HuH-7 (cell line): ENCODE data around the gene SLC39A2.
"Not testable (repeated sequence)": the region's sequence is repeated elsewhere in the genome, so short reads cannot be mapped to it uniquely, and the experiment has no call there.

ENCODE experiments used
- DNase-seq: peaks from one replicate; pipeline ENCODE4 v3.0.0; 2011; ENCODE audit warnings: low spot score

SLC39A2 gene

DNA sequence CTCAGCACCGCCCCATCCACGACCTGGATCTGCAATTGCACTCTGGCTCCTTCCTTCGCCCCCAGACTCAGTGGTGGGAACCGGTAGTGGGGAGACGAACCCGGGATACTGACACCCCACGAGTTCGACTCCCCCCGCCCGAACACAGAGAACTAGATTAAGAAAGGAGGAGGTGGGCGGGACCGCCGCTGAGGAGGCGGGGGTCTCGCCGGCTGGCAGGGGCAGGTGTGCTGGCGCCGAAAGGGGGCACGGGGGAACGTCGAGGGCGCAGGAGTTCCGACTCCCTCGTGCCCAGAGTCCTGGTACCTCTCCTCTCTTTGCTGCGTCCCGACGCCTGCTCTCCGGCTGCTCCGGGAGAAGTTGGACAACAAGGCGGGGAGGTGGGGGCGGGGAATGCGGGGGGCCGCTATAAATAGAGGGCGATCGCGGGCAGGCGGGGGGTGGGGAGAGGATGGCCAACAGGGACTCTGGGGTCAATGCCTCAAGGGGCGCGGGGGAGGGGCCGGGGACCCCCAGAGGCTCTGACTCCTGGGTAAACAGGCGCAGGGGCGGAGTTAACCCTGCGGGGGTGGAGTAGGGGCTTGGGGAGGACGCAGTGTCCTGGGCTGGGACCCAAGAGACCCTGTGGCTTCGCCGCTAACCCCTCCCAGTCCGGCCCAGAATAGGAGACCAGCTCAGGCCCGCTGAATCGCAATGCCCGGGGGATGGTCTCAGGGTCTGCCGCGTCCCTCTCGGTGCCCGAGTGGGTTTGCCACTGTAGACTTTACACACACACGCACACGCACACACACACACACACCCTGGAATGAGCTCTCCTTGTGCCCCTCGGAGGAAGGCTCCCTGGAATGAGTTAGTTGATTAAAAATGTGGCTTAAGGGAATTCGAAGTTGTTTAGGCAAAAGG, 26.5 kb downstream of the SLC39A2 start:
- DNase-seq: no peak

DNA sequence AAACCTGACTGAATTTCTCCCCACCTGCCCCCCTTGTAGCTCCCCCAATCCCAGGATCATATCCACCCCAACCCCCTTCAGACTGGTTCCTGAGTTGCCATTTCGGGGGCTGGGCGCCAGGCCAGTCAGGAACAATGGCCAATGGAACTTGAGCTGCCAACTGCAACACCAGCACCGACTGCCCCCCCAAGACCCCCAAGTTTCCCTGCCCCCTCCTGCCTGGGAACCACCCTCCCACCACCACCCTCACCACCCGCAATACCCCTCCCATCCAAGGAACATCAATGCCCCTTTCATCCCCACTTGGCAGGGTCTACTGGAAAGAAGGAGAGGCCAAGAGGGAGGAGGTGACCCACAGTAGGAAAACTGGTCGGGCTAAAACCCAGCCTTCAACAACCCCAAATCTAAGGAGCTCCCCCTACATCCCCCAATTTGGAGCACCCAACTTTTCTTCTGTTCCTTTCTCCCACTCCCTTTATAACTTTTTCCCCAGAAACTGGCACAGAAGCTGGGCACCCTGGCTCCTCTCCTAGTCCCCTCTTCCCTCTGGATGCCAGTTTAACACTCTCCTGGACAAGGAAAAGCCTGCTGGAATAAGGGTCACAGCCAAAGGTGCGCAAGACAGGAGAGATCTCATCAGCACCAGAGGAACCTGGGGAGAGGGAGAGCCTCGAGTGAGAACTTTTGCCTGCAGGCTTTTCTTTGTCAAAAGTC, 27.3 kb downstream of the SLC39A2 start:
- DNase-seq: no peak

DNA sequence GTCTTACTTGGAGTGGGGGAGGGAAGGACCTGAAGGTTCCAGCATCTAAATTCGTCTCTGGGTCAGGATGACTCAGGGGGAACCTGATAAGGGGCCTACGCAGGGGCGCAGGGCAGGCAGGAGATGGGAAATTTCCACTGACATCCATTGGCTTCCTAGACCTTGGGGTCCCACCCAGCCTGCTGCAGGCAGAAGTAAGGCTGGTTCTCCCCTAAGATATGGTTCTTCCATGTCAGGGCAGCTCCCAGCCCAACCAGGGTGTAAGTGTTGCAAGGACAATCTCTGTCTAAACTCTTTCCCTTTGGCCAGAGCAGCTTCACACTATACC, 27.9 kb downstream of the SLC39A2 start:
- no peak for DNase-seq

DNA sequence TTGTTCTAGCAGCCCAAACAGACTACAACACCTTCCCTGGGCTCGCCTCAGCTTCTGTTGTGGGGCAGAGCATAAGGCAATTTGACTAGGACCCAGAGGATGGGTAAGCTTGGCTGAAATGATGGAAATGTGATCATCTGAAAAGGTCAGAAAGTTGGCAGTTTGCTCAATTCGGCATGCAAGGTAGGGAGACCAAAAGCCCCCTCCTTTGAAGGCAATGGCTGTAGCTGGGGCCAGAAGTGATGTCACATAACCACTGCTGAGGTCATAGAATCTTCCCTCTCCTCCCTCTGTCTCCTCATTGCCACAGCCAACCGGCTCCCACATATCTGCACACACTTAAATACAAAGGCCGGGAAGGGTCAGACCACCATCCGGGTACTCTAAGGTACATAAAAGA, 30.8 kb downstream of the SLC39A2 start, which contains the start of gene TPPP2:
TSS of gene TPPP2 (plus strand) at position 301 of the 400 bp plus-strand sequence. CDS start 365 bp downstream, outside the sequence.
- no peak for DNase-seq

DNA sequence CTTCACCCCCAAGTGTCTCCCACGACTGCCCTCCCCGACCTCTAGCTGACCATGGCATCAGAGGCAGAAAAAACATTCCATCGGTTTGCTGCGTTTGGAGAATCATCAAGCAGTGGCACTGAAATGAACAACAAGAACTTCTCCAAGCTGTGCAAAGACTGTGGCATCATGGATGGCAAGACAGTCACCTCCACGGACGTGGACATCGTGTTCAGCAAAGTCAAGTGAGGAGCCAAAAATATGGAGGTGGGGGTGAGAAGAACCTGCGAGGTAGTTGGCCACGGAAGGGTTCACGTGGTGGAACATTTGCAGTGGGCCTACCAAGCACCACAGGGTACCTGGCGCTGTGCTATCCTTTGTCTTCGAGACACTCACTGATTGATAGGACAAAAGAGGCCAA, 31.4 kb downstream of the SLC39A2 start:
- DNase-seq: no peak

DNA sequence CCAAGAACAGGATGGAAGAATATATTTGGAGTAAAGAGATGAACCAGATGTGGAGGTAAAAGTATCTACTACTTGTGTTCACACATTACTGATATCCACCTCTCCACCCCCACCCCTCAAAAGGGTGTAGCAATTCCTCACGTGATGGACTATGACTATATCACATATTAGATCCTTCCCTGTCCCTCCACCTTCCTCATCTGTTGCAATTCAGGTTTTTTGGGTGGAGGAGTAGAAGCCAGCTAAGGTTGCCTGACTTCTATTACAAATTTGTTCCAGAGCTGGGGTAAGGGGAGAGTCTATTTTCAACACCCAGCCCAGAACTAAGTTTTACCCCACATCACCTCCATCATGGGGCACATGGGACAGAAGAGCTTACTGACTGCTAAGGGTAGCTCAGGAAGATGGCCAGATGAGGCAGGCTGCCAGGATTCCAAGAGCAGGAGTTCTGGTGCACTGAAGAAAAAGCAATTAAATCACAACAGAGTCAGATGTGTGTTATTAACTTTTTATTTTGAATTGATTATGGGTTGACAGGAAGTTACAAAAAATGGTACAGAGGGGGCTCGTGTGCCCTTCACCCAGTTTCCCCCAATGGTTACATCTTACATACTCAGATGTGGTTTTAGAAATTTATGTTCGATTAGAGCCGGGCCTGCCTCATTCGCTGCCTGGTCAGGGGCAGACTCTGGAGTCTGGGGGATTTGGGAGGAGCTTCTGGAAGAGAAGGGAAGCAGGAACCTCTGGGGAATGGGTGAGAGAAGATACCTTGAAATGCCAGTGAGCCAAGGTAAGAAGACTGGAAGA, 33.4 kb downstream of the SLC39A2 start:
- DNase-seq: no peak

DNA sequence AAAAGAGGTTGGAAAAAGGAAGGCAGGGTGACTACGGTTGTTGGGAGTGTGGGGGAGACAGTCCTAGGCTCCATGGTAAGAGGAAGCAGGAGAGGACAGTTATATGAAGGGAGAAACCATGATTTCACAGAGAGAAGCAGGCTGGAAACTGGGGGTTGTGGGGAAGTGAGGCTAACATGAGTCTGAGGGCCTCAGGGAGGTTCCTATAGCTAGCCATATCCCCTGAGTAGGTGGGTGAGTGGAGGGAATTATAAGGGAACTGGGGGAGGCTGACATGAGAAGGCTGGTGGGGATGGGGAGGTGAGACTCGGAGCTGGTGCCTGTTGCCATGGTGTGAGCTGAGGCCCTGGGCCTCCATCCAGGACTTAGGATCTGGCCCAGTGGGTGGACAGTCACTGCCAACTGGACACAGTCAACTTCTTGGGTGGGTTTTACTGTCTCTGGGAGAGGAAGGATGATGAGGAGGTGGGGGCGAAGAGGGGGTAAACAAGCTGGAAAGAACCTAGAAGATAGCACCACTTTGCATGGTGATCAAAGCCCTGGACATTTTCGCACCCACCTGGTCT, 34.1 kb downstream of the SLC39A2 start:
- no peak for DNase-seq

DNA sequence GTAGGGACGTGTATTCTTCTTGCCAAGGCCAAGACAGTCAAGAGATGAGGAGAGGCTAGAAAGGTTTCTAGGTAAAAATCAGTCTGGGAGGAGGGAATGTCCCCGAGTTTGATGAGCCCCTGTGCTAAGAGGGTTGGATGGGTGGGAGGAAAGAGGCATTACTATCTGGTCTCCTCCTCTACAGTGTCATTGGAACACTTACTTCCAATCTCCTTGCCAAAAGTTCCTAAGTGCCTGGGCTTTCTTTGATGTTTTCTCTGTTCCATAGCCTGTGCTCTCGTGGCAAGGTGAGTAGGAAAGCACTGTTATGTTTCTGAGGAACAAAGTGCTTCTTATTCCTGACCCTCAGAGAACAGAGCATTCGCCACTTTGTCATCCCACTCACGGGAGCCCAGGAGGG, 35.6 kb downstream of the SLC39A2 start, which contains the start of gene RNASE13:
TSS of gene RNASE13 (minus strand) at position 101 of the 400 bp plus-strand sequence. CDS start 519 bp downstream, outside the sequence.
- no peak for DNase-seq

DNA sequence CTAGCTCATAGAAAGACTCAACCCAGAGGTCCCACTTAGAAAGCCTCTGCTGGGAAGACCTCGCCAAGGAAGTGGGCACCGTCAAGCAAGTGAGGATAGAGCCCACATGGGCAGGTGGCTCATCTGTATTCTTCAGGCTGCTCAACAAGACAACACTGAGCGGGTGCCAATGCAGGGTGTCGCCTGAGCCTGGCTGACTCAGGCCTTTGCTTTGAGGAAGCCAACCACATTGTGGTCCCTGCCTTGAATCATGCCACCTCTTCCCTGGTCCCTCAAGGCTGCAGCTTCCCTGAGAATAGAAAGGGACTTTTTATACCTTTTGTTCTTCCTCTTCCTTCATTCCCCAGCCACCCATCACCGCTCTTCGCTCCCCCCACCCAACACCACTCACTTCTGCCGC, 37.7 kb downstream of the SLC39A2 start:
- DNase-seq: no peak

DNA sequence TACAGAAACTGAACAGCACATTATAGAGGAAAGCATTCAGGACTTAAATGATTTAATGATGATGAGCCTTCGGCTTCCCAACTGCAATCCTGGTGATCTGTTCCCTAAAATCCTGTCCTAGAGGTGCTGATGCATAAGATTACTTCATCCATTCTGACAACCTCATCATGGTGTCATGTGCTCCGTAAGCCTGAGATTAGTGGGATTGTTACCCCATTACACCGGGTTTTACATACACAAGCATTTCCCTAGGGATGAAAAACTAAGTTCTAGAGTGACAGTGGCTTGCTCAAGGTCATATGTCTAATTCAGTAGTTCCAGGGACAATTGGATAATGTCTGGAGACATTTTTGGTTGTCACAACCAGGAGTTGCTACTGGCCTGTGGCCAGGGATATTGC, 38.1 kb downstream of the SLC39A2 start:
- DNase-seq: no peak

DNA sequence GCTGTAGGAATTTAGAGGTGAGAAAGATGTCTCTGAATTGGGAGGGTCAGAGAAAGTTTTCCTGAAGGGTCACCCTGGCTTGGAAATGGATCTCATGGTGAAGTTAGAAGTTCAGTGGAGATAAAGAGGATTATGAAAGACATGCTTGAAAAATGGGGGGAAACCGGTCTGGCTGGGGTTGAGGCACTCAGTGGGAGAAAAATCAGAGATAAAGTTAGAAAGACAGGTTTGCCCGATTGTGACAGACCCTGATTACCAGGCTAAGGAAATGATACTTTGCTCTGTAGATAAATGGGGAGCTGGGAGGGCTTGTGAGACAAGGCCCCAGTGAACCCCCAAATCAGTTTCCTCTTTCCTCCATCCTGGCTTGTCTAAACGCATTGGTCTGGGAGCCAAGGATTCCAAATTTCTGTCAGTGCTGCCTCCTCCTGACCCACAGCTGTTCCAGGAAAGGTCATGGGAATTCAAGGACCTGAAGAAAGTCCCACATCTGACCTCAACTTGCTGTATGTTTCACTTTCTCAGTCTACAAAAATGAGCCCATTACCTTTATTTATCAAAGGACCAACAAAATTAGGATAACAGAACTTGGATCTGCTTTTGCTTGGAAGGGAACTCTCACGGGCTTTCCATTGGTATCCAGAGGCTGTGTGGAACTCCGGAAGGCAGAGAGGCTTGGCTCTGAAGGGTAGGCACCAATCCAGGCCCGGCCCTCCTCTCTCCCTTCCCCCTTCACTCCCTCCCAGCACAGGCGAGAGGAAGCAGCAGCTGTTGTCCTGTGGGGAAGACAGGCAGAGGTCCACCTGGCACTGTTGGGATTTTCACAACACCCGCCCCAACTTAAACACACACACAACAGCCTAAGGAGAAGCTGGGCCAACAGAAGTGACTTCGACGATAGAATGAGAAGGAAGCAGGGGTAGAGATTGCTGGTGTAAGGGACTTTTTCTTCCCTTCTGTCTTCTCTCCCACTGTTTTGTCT, 39.6 kb downstream of the SLC39A2 start:
- DNase-seq: no peak

DNA sequence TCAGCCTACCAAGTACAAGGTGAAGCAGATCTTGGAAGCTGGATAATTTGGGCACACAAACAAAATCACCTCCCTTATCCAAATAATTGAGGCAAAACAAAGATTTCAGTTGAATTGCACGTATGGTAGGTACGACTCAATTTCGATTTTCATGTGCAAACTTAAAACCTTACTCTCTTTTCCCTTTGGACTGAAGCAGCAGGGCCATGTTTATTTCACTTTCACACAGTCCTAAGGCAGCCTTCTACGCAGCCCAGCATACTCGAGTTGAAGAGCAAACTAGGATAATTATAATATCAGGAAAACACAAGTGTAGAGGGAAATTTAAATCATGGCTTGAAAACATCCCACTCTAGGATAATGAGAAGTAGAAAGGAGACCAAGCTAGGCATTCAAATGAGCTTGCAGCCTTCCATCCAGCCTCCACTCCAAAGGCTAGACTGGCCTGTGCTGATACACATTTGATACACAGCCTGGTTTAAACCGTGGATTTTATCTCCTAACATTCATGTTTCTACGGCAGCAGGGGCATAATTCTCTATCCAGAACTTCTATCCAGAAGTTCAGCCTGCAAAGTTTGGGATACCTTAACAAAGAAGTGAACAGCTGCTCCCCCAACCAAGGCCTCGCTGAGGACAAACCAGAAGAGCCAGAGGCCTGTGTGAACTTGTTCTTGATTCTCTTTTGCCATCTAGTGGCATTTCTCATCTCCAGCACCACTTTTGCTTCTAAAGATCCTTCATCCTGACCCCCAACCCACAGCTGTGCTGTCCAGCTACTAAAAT, 40.7 kb downstream of the SLC39A2 start:
- peak; percentile 54 for DNase-seq

DNA sequence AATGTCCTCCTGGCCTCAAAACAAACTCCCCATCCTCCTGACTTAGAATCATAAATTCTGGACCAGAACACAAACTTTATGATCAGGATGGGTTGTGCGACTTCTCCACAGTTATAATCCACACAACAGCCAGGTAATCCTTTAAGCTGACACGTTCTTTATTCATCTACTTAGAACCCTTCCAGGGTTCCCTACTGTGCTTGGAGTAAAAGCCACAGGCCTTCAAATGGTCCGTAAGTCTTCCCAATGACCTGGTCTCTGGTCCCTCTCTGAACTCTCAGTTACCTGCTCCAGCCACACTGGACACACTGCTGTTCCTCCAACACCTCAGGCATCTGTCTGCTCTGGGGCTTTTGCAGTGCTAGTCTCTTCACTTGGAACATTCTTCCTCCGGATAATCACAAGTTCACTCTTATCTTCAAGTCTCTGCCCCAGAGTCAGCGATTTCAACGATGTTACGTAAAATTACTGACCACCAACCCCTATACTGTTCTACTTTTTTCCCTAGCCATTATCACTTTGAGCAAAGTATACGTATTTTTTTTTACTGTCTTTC, 41.4 kb downstream of the SLC39A2 start:
- DNase-seq: no peak

DNA sequence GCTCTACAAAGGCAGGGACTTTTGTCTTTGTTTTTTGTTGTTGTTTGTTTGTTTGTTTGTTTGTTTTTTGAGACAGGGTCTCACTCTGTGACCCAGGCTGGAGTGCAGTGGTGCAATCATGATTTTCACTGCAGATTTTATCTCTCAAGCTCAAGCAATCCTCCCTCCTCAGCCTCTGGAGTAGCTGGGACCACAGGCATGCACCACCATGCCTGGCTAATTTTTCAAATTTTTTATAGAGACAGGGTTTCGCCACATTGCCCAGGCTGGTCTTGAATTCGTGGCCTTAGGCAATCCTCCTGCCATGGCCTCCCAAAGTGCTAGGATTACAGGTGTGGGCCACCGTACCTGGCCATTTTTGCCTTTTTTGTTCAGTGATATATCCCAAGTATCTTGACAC, 41.8 kb downstream of the SLC39A2 start:
- DNase-seq: not testable (repeated sequence)

DNA sequence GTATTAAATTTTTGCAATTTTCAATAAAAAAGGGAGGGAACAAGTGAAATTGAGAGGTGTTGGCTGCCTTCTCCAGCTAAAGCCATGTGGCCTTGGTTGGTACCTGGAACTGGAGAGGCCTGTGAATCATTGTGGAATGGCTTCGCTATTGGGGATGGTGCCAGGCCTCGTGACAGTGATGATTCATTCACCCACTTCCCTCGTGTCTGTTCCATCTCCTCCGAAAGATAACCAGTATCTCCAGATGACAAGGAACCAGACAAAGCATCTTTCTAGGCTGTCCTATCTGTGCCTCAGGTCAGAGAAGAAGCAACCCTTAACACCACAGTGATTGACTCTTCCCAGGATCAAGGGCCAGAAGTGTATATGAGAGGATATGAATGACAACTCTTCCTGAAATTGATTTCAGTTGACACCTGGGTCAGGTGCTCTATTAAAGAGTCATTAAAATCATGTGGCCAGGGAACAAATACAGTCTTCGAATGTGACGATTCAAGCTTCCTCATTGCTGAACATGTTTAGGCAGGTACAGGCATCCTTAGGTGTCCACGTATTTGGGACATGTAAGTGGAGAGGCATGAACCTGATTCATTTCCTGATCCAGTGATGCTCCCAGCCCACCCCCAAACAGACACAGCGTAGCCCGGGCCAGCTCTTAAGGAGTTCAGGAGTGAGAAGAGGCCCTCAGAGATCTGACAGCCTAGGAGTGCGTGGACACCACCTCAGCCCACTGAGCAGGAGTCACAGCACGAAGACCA, 42.8 kb downstream of the SLC39A2 start, which contains the start of gene RNASE7:
TSS of gene RNASE7 (plus strand) at position 687 of the 758 bp plus-strand sequence. CDS start 631 bp downstream, outside the sequence.
- no peak for DNase-seq

DNA sequence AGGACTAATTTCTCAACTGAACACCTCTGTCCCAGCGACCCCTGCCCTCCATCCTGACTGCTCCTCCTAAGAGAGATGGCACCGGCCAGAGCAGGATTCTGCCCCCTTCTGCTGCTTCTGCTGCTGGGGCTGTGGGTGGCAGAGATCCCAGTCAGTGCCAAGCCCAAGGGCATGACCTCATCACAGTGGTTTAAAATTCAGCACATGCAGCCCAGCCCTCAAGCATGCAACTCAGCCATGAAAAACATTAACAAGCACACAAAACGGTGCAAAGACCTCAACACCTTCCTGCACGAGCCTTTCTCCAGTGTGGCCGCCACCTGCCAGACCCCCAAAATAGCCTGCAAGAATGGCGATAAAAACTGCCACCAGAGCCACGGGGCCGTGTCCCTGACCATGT, 43.8 kb downstream of the SLC39A2 start:
- no peak for DNase-seq

DNA sequence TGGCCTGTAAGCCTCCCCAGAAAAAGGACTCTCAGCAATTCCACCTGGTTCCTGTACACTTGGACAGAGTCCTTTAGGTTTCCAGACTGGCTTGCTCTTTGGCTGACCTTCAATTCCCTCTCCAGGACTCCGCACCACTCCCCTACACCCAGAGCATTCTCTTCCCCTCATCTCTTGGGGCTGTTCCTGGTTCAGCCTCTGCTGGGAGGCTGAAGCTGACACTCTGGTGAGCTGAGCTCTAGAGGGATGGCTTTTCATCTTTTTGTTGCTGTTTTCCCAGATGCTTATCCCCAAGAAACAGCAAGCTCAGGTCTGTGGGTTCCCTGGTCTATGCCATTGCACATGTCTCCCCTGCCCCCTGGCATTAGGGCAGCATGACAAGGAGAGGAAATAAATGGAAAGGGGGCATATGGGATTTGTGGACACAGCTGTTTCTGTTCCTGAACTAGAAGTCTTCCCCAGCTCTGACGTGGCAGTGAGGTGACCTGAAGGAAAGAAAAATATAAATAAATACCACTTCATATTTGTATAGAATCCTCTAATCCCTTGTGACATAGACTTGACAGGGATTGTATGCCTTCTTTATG, 44.4 kb downstream of the SLC39A2 start:
- no peak for DNase-seq

DNA sequence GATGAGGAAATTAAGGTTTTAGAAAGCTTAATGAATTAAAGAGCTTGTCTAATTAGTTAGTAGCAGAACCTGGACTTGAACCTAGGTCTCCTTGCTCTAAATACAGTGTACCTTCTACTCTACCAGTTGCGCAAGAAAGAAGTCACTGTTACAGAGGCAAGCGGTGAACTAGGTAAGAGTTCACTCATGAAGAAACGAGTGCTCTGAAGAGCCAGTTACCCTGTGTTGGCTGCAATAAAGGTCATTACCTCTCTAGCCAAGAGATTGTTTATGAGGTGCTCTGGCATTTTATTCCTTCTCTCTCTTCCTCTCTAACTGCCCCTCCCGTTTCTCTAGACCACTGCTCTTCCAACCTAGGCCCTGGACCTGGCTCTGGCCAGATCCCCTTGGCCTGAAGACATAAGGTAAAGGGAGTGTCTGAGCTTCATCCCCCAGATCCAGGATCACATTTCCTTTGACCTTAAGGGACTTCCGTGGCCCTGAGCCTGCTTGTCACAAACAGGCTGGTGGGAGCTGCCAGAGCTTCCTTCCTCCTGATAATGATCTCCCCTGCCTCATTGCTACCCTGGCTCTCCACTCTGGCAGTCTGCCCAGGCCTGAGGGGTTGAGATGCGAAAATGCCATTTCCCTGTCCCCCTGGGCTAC, 45.0 kb downstream of the SLC39A2 start:
- DNase-seq: no peak
